NCI-H2029 (cell line): ENCODE results near the gene FXYD4.
A peak's percentile ranks its signal among the peaks of the same experiment; 100 is the strongest.

Experiments used
- DNase-seq: peaks from one replicate; lab custom pipeline; 2025; lab: John Stamatoyannopoulos, UW

FXYD4 gene

DNA sequence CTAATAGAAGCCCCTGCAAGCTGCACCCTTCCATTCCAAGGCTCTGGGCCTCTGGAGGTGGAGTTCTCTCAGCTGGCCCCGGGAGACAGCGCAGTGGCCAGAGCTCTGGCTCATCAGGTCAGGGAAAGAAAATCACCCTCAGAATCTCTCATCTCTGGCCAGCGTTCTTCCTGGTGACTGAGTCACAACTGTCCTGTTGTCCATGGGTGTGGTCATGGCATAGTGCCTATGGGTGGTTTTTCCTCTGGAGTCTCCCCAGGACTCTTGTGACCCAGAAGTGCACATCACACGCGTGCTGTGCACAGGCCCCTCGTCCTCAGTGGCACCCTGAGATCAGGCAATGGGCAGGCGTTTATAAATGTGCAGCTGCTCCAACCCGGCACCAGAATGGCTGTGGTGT is 27.4 kb upstream of the FXYD4 start:
- no peak for DNase-seq

- no peak for DNase-seq
Observed at GRCh38 chr10:43347997-43348396, 23.4 kb upstream of the FXYD4 start.

- peak; percentile 38 for DNase-seq
Observed at GRCh38 chr10:43348511-43349312, 22.7 kb upstream of the FXYD4 start.

GRCh38 chr10:43350156-43350555 is 21.3 kb upstream of the FXYD4 start:
- no peak for DNase-seq

- no peak for DNase-seq
Observed at GRCh38 chr10:43350686-43351085, 20.8 kb upstream of the FXYD4 start.

DNA sequence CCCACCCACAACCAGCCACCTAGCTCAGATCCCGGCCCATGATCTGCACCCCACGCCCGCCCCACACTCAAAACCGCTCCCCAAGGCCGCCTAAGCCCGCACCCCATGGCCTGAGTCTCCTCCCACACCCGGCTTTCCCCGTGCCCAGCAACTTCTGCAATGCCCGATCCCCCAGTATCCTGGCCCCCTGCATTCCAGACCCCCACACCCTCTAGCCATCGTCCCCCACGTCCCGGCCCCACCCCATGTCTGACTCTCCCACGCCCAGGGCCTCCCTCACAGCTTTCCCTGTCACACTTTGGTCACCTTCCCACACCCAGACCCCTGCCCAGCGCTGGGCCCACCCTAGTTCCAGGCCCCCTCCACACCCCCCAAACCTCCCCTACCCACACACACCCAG is 20.1 kb upstream of the FXYD4 start:
- DNase-seq = no peak

GRCh38 chr10:43352951-43353350 is 18.5 kb upstream of the FXYD4 start:
- no peak for DNase-seq

DNA sequence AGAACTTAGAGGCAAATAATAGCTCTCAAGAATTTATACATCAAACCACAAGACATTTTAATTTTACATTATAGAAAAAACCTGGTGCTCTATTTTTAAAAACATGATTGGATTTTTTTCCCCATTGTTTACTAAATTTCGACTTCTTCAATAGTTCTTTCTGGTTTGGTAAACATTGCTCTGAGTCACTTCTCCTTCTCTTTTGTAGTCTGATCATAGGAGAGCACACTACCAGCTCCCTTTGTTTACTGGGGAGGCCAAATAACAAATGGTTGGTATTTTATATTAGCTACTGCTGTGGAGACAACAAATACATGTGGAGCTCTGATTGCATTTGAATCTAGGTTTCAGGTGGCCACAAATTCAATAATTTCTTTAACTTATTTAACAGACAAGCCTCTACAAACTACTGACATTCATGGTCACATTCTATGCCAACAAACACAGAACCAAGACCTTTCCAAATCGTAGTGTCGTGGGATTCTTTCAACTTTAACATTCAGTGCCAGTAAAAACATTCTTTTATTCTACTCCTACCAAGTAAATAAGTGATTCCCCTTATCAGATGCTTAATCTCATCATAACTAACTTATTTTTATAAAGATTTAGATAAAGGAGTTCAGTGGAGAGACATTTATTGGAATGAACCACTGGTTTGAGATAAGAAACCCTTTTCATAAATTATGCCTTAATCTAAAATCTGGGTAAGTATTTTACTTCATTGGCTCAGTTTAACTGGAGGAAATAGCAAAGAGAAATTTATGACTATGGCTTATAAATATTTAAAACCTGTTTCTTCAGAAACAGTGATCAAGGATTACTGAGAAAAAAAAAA is 17.7 kb upstream of the FXYD4 start:
- DNase-seq = no peak

DNA sequence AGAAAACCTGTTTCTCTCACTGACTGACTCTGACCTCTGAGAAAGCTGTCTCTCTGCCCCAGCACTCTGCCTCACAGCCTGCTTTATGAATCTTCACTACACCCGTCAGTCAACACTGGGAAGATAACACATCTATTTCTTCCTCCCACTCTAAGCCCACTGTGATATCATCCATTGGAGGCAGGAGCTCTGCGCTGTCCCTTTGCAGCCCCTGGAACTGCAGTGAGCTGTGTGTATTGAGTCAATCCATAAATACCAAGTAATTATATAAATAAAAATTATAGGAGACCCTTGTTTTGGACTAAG is 17.2 kb upstream of the FXYD4 start:
- no peak for DNase-seq

- DNase-seq = no peak
Observed at GRCh38 chr10:43354879-43355380, 16.5 kb upstream of the FXYD4 start.

- no peak for DNase-seq
Observed at GRCh38 chr10:43355749-43356371, 15.6 kb upstream of the FXYD4 start.

GRCh38 chr10:43360086-43360485 is 11.3 kb upstream of the FXYD4 start:
- DNase-seq = no peak

DNA sequence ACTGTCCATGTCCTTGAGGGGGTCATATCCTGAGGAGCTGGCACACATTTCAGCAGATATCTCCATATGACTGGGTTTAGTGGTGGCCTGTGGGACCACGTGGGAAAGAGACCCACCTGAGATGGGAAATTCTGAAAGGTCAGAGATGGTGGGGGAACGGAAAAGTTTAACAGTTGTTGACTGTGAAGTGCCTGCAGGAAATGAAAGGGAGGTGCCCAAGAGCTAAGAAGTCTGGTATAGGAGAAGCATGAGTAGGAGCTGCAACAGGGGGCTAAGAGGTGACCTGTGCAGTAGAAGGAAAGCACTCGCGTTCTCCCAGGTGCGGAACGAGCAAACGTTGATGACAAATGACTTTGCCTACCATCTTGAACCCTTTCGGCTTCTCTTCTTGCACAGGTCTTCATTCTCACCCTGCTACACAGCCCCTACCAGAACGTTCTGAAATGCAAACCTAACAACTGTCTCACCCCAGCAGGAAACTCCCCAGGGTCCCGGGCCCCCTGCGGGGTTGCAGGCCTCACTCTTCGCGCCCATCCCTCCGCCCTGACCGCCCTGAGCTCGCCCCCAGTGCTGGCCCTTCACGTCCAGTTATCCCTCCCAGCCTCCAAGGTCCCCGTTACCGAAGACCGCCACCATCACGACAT is 9.8 kb upstream of the FXYD4 start:
- no peak for DNase-seq

- peak; percentile 88 for DNase-seq
Observed at GRCh38 chr10:43362191-43362839, 9.1 kb upstream of the FXYD4 start.

- no peak for DNase-seq
Observed at GRCh38 chr10:43365001-43365400, 6.4 kb upstream of the FXYD4 start.

- DNase-seq = no peak
Observed at GRCh38 chr10:43369921-43370320, 1.5 kb upstream of the FXYD4 start.

DNA sequence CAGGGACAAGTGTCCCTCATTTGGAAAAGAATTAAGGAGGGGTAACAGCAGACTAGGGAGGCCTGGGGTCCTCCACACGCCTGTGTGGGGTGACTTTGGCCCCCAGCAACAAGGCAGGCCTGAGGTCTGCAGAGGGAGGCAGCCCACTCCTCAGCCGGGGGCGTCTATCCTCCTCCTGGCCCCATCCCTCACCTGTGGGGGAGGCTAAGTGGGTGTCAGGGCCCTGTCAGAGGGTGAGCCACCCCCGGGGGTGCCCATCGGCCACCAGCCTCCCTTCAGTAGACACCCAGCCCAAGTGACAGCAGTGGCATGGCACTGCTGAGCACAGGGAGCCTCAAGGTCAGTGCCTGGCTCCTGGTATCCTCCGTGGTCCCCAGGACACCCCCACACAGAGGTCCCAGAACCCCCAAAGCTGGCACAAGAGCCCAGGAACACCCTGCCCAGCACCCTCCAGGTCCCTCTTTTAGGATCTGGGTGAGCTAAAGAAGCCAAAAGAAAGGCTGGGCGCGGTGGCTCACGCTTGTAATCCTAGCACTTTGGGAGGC is 693 bp upstream of the FXYD4 start:
- DNase-seq = no peak

- no peak for DNase-seq
Observed at GRCh38 chr10:43372765-43373361, 1.4 kb downstream of the FXYD4 start.

GRCh38 chr10:43373461-43373860 is 2.0 kb downstream of the FXYD4 start:
- DNase-seq = no peak

- DNase-seq = no peak
Observed at GRCh38 chr10:43374194-43374593, 2.8 kb downstream of the FXYD4 start.

- DNase-seq = no peak
Observed at GRCh38 chr10:43375401-43376020, 4.1 kb downstream of the FXYD4 start.
